SK-N-SH treated with all-trans-retinoic acid at 6 μM for 48 hours (cell line): Measurements from ENCODE around the gene GALNT13.

Experiments used
- BACH2 ChIP-seq: fragments of 250-450 bp; sonication (Bioruptor Pico); IDR thresholded peaks from 2 replicates; pipeline ENCODE4 v1.9.0; 2021; ENCODE audit warnings: mild to moderate bottlenecking, borderline replicate concordance
- ISL1 ChIP-seq: fragments of 250-450 bp; sonication (Bioruptor Pico); IDR thresholded peaks from 2 replicates; pipeline ENCODE4 v2.1.2; 2022; ENCODE audit warnings: mild to moderate bottlenecking, moderate library complexity
- ZFP30 ChIP-seq: fragments of 450-650 bp; formaldehyde crosslinking; IDR thresholded peaks from 2 replicates; pipeline ENCODE4 v1.5.0; 2022; ENCODE audit warnings: mild to moderate bottlenecking, moderate library complexity

GRCh38 chr2:154329510-154329909 lies 457.8 kb downstream of the GALNT13 start:
- no peak for TF ChIP-seq BACH2 (CRISPR knock-in tag)
- TF ChIP-seq ISL1 = no peak
- TF ChIP-seq ZFP30 (CRISPR knock-in tag) = no peak
